ENCODE results near the gene WNK1. TPM values are rescaled to one million over a fixed set of nuclear protein-coding genes. Genes with fewer than 3 reads are reported as not detected.

The WNK1 gene
- total and polyA plus RNA-seq, 2 donors from 2014 or later = 40.2 to 173 TPM

DNA sequence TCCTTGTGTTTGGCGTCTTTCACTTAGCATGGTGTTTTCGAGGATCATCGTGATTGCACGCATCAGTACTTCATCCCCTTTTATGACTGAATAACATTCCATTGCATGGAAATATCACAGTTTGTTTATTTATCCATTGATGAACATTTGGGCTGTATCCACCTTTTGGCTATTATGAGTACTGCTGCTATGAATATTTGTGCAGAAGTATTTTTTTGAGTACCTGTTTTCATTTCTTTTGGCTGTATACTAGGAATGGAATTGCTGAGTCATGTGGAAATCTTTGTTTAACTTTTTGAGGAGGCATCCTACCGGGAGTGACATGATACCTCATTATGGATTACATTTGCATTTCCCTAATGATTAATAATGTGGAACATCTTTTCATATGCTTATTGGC lies 66.4 kb downstream of the WNK1 start:
- no peak for TF ChIP-seq CTCF (IDR thresholded peaks at IDR 0.05; ENCODE audit: borderline replicate concordance, extremely low read depth, insufficient read depth)
- H3K9ac ChIP-seq (ENCODE audit: low read length in 3 of 3) = no peak overlapping the region
- no peaks in the 10 kb centered on the region for H3K36me3 ChIP-seq (ENCODE audit: control insufficient read depth in 2 of 3, insufficient read depth in 3 of 3, low read length in 3 of 3)
- H3K27me3 ChIP-seq (ENCODE audit: control insufficient read depth, insufficient read depth, low read length) = no peaks in the 10 kb centered on the region
- no peak overlapping the region for H3K27ac ChIP-seq (ENCODE audit: low read depth in 2 of 2, low read length in 2 of 2)
- DNase-seq (no peak), FAIRE-seq (no peak)
- intact Hi-C loops (cut with DNase I) = loop anchor here (10.0 kb wide), 1 partner anchor 244 kb away; no protein-coding TSS in a partner anchor
- H3K4me3 ChIP-seq (ENCODE audit: low read length in 3 of 3) = no peak overlapping the region
- H3K4me1 ChIP-seq (ENCODE audit: control insufficient read depth in 2 of 3, insufficient read depth in 2 of 3, low read depth in 1 of 3, low read length in 3 of 3) = no peaks in the 10 kb centered on the region
- peaks cover 0 to 6% (median 0%) of the 10 kb centered on the region in 3 donors for H3K9me3 ChIP-seq (ENCODE audit: control insufficient read depth in 2 of 3, insufficient read depth in 1 of 3, low read length in 3 of 3)

DNA sequence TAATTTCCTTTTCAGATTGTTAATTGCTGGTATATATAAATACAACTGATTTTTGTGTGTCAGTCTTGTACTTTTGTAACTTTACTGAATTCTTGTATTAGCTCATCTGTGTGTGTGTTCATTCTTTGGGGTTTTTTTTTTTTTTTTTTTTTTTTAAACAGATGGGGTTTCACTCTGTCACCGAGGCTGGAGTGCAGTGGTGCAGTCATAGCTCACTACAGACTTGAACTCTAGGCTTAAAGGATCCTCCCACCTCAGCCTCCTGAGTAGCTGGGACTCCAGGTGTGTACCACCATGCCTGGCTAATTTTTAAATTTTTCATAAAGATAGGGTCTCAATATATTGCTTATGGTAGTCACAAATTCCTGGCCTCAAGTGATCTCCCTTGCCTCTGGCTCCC lies 68.0 kb downstream of the WNK1 start:
- intact Hi-C loops (cut with DNase I) = no loop called here
- Histone ChIP-seq H3K27ac (ENCODE audit: low read depth in 2 of 2, low read length in 2 of 2) (no peak overlapping the region), H3K9ac (ENCODE audit: low read length in 3 of 3) (no peak overlapping the region), H3K4me3 (ENCODE audit: low read length in 3 of 3) (no peak overlapping the region), H3K9me3 (ENCODE audit: control insufficient read depth in 2 of 3, insufficient read depth in 1 of 3, low read length in 3 of 3) (peaks cover 0 to 6% (median 0%) of the 10 kb centered on the region in 3 donors), H3K4me1 (ENCODE audit: control insufficient read depth in 2 of 3, insufficient read depth in 2 of 3, low read depth in 1 of 3, low read length in 3 of 3) (no peaks in the 10 kb centered on the region), H3K36me3 (ENCODE audit: control insufficient read depth in 2 of 3, insufficient read depth in 3 of 3, low read length in 3 of 3) (no peaks in the 10 kb centered on the region), H3K27me3 (ENCODE audit: control insufficient read depth, insufficient read depth, low read length) (no peaks in the 10 kb centered on the region)
- FAIRE-seq (no peak), DNase-seq (no peak)
- no peak for TF ChIP-seq CTCF (IDR thresholded peaks at IDR 0.05; ENCODE audit: borderline replicate concordance, extremely low read depth, insufficient read depth)

- H3K9me3 ChIP-seq (ENCODE audit: control insufficient read depth in 2 of 3, insufficient read depth in 1 of 3, low read length in 3 of 3) = peaks cover 0 to 6% (median 0%) of the 10 kb centered on the region in 3 donors
- no peak for DNase-seq
- H3K4me1 ChIP-seq (ENCODE audit: control insufficient read depth in 2 of 3, insufficient read depth in 2 of 3, low read depth in 1 of 3, low read length in 3 of 3) = no peaks in the 10 kb centered on the region
- H3K27ac ChIP-seq (ENCODE audit: low read depth in 2 of 2, low read length in 2 of 2) = no peak overlapping the region
- H3K4me3 ChIP-seq (ENCODE audit: low read length in 3 of 3) = no peak overlapping the region
- no peak overlapping the region for H3K9ac ChIP-seq (ENCODE audit: low read length in 3 of 3)
- intact Hi-C loops (cut with DNase I) = no loop called here
- no peaks in the 10 kb centered on the region for H3K27me3 ChIP-seq (ENCODE audit: control insufficient read depth, insufficient read depth, low read length)
- peaks cover 0 to 7% (median 0%) of the 10 kb centered on the region in 3 donors for H3K36me3 ChIP-seq (ENCODE audit: control insufficient read depth in 2 of 3, insufficient read depth in 3 of 3, low read length in 3 of 3)
- TF ChIP-seq CTCF (IDR thresholded peaks at IDR 0.05; ENCODE audit: borderline replicate concordance, extremely low read depth, insufficient read depth) = no peak
- FAIRE-seq = no peak
Measured at GRCh38 chr12:823028-823698, 70.8 kb downstream of the WNK1 start.
